T-cell (primary cell): ENCODE results near the gene OSR1. TPM values are rescaled to one million over a fixed set of nuclear protein-coding genes. Genes with fewer than 3 reads are reported as not detected.

ENCODE experiments used
- ATAC-seq, 4 experiments: fragments of 200-7000 bp in 3 of 4; fragments of 150-1000 bp in 1 of 4; cut with Tn5 transposase; replicated peaks in 1 of 4; 1 replicate in 3 of 4; 2 replicates in 1 of 4; pipeline ENCODE4 v1.10.0; 2021; ENCODE audit warnings: moderate library complexity in 3 of 4, mild to moderate bottlenecking in 2 of 4, moderate number of reproducible peaks in 1 of 4
- CTCF ChIA-PET, 2 donors: fragments of 300-600 bp; sonication (Branson Sonifier 250); formaldehyde crosslinking; loops; one replicate each; lab custom pipeline; 2022; ENCODE audit warnings: antibody characterized with exemption in 2 of 2; lab: Charles Lee
- POLR2A ChIA-PET, 2 donors: fragments of 300-600 bp; sonication (Branson Sonifier 250); formaldehyde crosslinking; loops; one replicate each; lab custom pipeline; 2022; ENCODE audit warnings: antibody characterized with exemption in 2 of 2; lab: Charles Lee
- DNase-seq, 35 experiments: peaks; one replicate each; pipeline versions ENCODE4 v3.0.0 to v3.0.0-alpha.2; 2013 to 2023
- H3K27ac ChIP-seq: one replicate; pipeline ENCODE4 v1.5.1; 2013; ENCODE audit warnings: low read length
- H3K27me3 ChIP-seq, 2 experiments: replicated peaks in 1 of 2; 1 replicate in 1 of 2; 2 replicates in 1 of 2; pipeline versions ENCODE4 v1.6.1 to v1.7.0; 2013; ENCODE audit warnings: low read length in 1 of 2, mixed read lengths in 1 of 2; ENCODE audit not compliant: control insufficient read depth in 2 of 2, insufficient read depth in 2 of 2; ENCODE audit errors: extremely low read depth in 1 of 2
- H3K36me3 ChIP-seq, 2 donors: 1 replicate in 1 of 2; 2 replicates in 1 of 2; pipeline versions ENCODE4 v1.6.1 to v1.7.0; 2013; ENCODE audit warnings: low read length in 1 of 2; ENCODE audit not compliant: control insufficient read depth in 2 of 2, insufficient read depth in 1 of 2; ENCODE audit errors: extremely low read depth in 1 of 2
- H3K4me1 ChIP-seq, 2 experiments: 1 replicate in 1 of 2; 2 replicates in 1 of 2; pipeline versions ENCODE4 v1.6.1 to v1.7.0; 2013; ENCODE audit warnings: low read length in 2 of 2, mixed read lengths in 1 of 2; ENCODE audit not compliant: insufficient read depth in 2 of 2, control insufficient read depth in 1 of 2; ENCODE audit errors: extremely low read depth in 1 of 2
- H3K4me3 ChIP-seq, 2 donors: 1 replicate in 1 of 2; 2 replicates in 1 of 2; pipeline versions ENCODE4 v1.5.1 to v1.7.0; 2013; ENCODE audit warnings: mild to moderate bottlenecking in 2 of 2, low read length in 1 of 2, moderate library complexity in 1 of 2; ENCODE audit not compliant: control insufficient read depth in 1 of 2; ENCODE audit errors: extremely low read depth in 1 of 2
- H3K9me3 ChIP-seq: 2 replicates; pipeline ENCODE4 v1.7.0; 2013
- H3K27ac Mint-ChIP-seq, 2 donors: one replicate each; pipeline ENCODE4 v1.8.0; 2020 to 2021; ENCODE audit warnings: mild to moderate bottlenecking in 2 of 2, mixed read lengths in 2 of 2
- H3K27me3 Mint-ChIP-seq, 2 donors: one replicate each; pipeline ENCODE4 v1.8.0; 2021 to 2022; ENCODE audit warnings: mixed read lengths in 2 of 2
- H3K36me3 Mint-ChIP-seq: one replicate; pipeline ENCODE4 v1.8.0; 2021; ENCODE audit warnings: mixed read lengths
- H3K4me1 Mint-ChIP-seq, 3 donors: one replicate each; pipeline ENCODE4 v1.8.0; 2020 to 2022; ENCODE audit warnings: mixed read lengths in 3 of 3, mild to moderate bottlenecking in 1 of 3
- H3K4me3 Mint-ChIP-seq, 3 donors: one replicate each; pipeline ENCODE4 v1.8.0; 2020 to 2022; ENCODE audit warnings: mild to moderate bottlenecking in 3 of 3, mixed read lengths in 3 of 3, moderate library complexity in 3 of 3
- H3K9me3 Mint-ChIP-seq, 3 donors: one replicate each; pipeline ENCODE4 v1.8.0; 2020 to 2022; ENCODE audit warnings: mixed read lengths in 3 of 3
- WGBS: methylation state at CpG from one replicate; pipeline ENCODE4 v1.1.5; 2013; ENCODE audit warnings: missing lambda C conversion rate; ENCODE audit not compliant: insufficient coverage; 5-methylcytosine and 5-hydroxymethylcytosine counted together
- total RNA-seq, 35 experiments: library from RNA in 6 of 35; stranded (reverse) in 6 of 35; fragments of 120-200 nt in 1 of 35; gene quantifications; one replicate each; pipeline versions ENCODE4 v1.2.1 to v1.2.4 and lab custom pipeline; 2013 to 2026

The OSR1 gene
- total RNA-seq, 5 donors from 2014 or later (not counting 1 experiment from before 2014, with no cell fraction given) = not detected

DNA sequence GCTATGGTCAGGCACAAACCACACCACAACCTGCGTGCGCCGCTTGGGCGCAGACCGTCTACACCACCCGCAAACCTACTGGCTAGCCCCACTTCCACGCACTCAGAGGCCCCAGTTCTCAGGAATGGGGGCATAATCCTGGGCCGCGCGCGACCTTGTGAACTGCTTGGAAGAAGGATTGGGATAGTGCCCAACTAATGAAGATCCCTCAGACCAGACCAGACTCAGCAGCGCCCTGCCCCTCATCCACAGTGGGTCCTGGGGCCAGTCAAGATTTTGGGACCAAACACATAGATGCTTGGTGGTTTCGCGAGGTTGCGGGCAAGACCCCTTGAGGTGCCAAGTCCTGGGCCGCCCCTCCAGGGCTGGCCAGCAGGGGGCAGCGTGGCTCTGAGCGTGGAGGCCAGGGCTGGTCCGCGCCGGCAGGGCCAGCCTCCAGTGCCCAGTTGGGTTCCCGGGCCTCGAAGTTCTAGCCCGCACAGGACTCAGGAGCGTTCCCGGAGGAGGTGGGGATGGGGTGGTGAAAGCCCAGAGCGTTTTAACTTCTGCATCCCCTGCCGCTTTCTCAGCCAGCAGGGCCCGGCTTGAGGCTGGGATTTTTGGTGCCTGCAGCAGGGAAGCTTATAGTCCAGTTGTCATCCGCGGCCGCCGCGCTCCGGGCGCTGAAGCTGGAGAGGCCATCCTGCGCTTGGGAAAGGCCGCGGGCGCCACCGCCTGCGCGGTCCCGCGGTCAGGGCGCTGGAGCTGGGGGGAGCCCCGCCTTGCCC, 8.3 kb downstream of the OSR1 start:
- no peaks in the 10 kb centered on the region for H3K9me3 ChIP-seq
- H3K27ac Mint-ChIP-seq = no peak overlapping the region
- DNase-seq (peak in 15 of 35 experiments; percentile 19 to 71 (median 44)), ATAC-seq (no peak)
- H3K36me3 ChIP-seq = no peaks in the 10 kb centered on the region
- no peaks in the 10 kb centered on the region for H3K9me3 Mint-ChIP-seq
- WGBS = 9% methylated on average over 36 of the region's 47 CpGs
- H3K4me1 ChIP-seq = peaks cover 9 to 49% of the 10 kb centered on the region in 2 experiments
- H3K4me1 Mint-ChIP-seq = peaks cover 27 to 44% (median 37%) of the 10 kb centered on the region in 3 donors
- H3K36me3 Mint-ChIP-seq = peaks cover 9% of the 10 kb centered on the region
- H3K27ac ChIP-seq = no peak overlapping the region
- H3K4me3 Mint-ChIP-seq = peak overlapping the region; percentile 39 to 88 (median 62)
- ChIA-PET CTCF (interaction anchor here in 1 of 2 donors (0.6 kb wide), 1 partner anchor 1594 kb away, joined by 3 read pairs; no protein-coding TSS in a partner anchor), POLR2A (interaction anchor here in 1 of 2 donors (0.6 kb wide), 1 partner anchor 13 kb away, joined by 3 read pairs; no protein-coding TSS in a partner anchor)
- H3K4me3 ChIP-seq = peak overlapping the region in 1 of 2 donors; percentile 45
- H3K27me3 ChIP-seq = peaks cover 26 to 68% of the 10 kb centered on the region in 2 experiments
- peaks cover 54 to 61% of the 10 kb centered on the region in 2 donors for H3K27me3 Mint-ChIP-seq

DNA sequence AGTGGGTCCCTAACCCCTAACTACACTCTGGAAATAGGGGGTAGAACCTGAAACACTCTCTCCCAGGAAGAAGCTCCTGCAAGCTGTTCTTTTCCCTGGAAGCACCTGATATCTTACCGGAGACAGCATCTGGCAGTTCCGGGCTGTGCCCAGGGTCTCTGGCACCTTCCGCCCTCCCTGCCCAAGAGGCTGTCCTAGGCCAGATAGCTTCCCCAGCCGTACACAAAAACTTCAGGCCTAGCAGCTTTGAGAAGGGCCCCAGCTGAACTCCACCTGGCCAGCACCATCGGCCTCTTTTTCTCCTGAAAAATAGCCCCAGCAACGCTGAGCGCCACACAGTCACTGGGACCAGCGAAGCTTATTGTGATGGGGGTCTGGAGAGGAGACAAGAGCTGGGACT, 9.7 kb downstream of the OSR1 start:
- Histone ChIP-seq H3K9me3 (no peaks in the 10 kb centered on the region), H3K4me1 (peaks cover 9 to 49% of the 10 kb centered on the region in 2 experiments), H3K27me3 (peaks cover 13 to 55% of the 10 kb centered on the region in 2 experiments), H3K27ac (peak overlapping the region; percentile 80), H3K4me3 (peak overlapping the region; percentile 28 to 91), H3K36me3 (no peaks in the 10 kb centered on the region)
- H3K9me3 Mint-ChIP-seq = no peaks in the 10 kb centered on the region
- H3K36me3 Mint-ChIP-seq = peaks cover 9% of the 10 kb centered on the region
- POLR2A ChIA-PET = no interaction called here
- H3K4me3 Mint-ChIP-seq = peak overlapping the region; percentile 88 to 97 (median 96)
- ATAC-seq = no peak
- CTCF ChIA-PET = interaction anchor here in 1 of 2 donors (0.8 kb wide), 1 partner anchor 12 kb away, joined by 3 read pairs; no protein-coding TSS in a partner anchor
- peak overlapping the region in 1 of 2 donors; percentile 98 for H3K27ac Mint-ChIP-seq
- peaks cover 40 to 47% of the 10 kb centered on the region in 2 donors for H3K27me3 Mint-ChIP-seq
- WGBS = 91% methylated on average over 4 of the region's 8 CpGs
- DNase-seq = no peak
- peaks cover 27 to 44% (median 37%) of the 10 kb centered on the region in 3 donors for H3K4me1 Mint-ChIP-seq

DNA sequence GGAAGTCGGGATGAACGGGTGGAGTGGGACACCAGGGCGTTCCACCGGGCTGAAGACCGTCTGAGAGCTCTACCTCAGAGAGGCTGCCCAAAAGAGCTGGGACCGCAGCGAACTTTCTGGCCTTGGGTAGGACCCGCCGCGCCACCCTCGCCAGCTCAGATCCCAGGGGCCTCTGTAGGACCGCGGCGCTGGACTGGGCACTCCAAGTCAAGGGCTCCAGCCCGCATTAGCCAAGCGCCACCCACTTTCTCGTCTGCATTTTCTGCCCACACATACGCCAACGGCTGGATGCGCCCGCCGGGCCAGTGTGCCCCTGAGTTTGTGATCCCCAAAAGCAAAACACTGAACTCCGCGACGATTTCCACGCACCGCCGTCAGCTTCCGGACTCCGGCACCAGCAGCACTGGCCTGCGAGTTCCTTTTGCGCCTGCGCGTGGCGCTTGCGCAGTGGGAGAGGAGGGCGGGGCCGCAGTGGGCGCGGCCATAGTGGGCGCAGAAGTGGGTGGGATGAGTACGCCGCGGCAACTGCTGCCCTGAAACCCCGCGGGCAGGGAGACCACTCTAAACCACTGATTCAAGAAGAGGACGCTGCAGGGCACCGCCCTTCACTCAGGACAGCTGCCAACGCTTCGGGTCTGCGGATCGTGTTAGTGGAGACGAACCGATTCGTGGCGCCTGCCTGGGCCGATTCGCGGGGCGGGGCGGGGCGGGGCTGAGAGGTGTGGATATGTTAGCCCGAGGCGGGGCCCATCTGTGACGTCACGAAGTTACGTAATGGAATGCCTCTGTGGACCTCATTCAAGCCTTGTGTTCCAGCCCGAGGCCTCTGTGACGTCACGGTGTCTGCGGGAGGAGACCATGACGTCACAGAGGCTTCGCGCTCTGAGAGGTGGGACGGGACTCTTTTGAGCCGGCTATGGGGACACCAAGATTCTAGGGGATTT, 10.5 kb downstream of the OSR1 start:
- ATAC-seq (peak; percentile 88 to 92 (median 90)), DNase-seq (peak; percentile 91 to 100 (median 96))
- peak overlapping the region; percentile 88 to 97 (median 96) for H3K4me3 Mint-ChIP-seq
- H3K36me3 Mint-ChIP-seq = peaks cover 9% of the 10 kb centered on the region
- H3K4me1 ChIP-seq = peaks cover 9 to 49% of the 10 kb centered on the region in 2 experiments
- ChIA-PET CTCF (interaction anchor here in 1 of 2 donors (0.8 kb wide), 1 partner anchor 13 kb away, joined by 3 read pairs; no protein-coding TSS in a partner anchor), POLR2A (no interaction called here)
- H3K27ac Mint-ChIP-seq = peak overlapping the region; percentile 98
- whole genome bisulfite sequencing = under 1% methylated on average over 54 of the region's 76 CpGs
- H3K9me3 Mint-ChIP-seq = no peaks in the 10 kb centered on the region
- H3K4me3 ChIP-seq = peak overlapping the region; percentile 91 to 93
- H3K9me3 ChIP-seq = no peaks in the 10 kb centered on the region
- peaks cover 27 to 38% (median 37%) of the 10 kb centered on the region in 3 donors for H3K4me1 Mint-ChIP-seq
- peaks cover 13 to 47% of the 10 kb centered on the region in 2 experiments for H3K27me3 ChIP-seq
- peak overlapping the region; percentile 80 for H3K27ac ChIP-seq
- no peaks in the 10 kb centered on the region for H3K36me3 ChIP-seq
- H3K27me3 Mint-ChIP-seq = peaks cover 32 to 39% of the 10 kb centered on the region in 2 donors

DNA sequence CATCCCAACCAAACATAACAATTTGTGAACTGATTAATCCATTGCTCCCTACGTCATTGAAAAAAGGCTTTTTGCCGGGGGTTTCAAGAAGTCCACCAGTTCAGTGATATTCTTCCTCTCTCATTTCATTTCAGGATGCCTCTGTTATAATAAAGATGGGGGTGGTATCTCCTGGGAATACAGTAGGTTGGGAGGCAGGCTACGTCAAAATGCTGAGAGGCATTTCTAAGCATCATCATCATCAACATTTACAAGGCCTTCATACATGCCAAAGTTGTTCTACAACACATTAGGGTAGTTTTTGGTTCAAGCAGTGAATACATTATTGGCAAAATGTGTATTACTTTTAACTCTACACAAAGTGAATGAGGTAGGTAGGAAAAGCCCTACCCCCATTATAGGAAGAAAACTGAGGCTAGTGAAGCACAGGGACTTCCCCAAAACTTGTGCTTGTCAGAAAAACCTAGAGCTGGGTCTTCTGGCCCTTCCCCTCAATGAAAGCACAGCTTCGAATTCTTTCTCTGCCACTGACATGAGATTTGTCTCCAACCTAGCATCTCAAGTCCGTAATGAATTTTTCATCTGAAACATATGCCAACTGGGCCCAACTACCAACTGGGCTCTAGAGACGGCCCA, 11.3 kb downstream of the OSR1 start:
- no peaks in the 10 kb centered on the region for H3K9me3 ChIP-seq
- WGBS = 4% methylated on average over 2 of the region's 6 CpGs
- POLR2A ChIA-PET = no interaction called here
- Mint-ChIP-seq H3K4me3 (peak overlapping the region; percentile 88 to 97 (median 96)), H3K27ac (peak overlapping the region; percentile 98), H3K9me3 (no peaks in the 10 kb centered on the region), H3K27me3 (peaks cover 26 to 33% of the 10 kb centered on the region in 2 donors), H3K36me3 (peaks cover 9% of the 10 kb centered on the region), H3K4me1 (peaks cover 23 to 34% (median 33%) of the 10 kb centered on the region in 3 donors)
- H3K36me3 ChIP-seq = no peaks in the 10 kb centered on the region
- ATAC-seq = no peak
- CTCF ChIA-PET = no interaction called here
- H3K27me3 ChIP-seq = peaks cover 10 to 39% of the 10 kb centered on the region in 2 experiments
- DNase-seq = peak in 1 of 35 experiments; percentile 46
- peaks cover 9 to 44% of the 10 kb centered on the region in 2 experiments for H3K4me1 ChIP-seq
- peak overlapping the region; percentile 80 for H3K27ac ChIP-seq
- H3K4me3 ChIP-seq = peak overlapping the region; percentile 91 to 93

DNA sequence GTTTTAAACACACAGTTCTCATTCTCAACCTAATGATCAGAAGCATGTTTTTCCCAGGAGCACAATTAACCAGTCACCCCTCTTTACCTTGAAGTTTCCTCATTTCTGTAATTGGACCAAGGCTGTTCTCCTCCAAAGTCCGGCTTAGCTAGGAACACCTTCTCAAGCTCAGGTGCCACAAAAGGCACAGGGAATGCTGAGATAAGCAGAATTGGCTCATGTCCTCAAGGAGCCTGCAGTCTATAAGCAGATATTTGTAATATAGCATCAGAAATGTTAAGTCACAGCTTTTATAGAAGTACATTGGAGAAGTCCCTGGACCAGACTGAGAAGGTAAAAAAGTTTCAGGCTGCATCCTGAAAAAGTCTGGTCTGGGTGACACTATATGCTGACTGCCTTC, 20.7 kb downstream of the OSR1 start:
- ChIA-PET CTCF (no interaction called here), POLR2A (no interaction called here)
- Mint-ChIP-seq H3K4me1 (no peaks in the 10 kb centered on the region), H3K27ac (no peak overlapping the region), H3K9me3 (no peaks in the 10 kb centered on the region), H3K4me3 (no peak overlapping the region), H3K27me3 (no peaks in the 10 kb centered on the region), H3K36me3 (peaks cover 29% of the 10 kb centered on the region)
- DNase-seq = no peak
- Histone ChIP-seq H3K4me3 (no peak overlapping the region), H3K36me3 (no peaks in the 10 kb centered on the region), H3K27me3 (no peaks in the 10 kb centered on the region), H3K9me3 (no peaks in the 10 kb centered on the region), H3K27ac (no peak overlapping the region), H3K4me1 (no peaks in the 10 kb centered on the region)
- WGBS = no CpG with 5 or more reads among the region's 1 CpG
- no peak for ATAC-seq
